ENCODE results near the gene PRKAR2B. TPM values are rescaled to one million over a fixed set of nuclear protein-coding genes. Genes with fewer than 3 reads are reported as not detected.

PRKAR2B gene
- total RNA-seq, 1 donor, result 2.7 TPM

GRCh38 chr7:107056728-107057473, 12.4 kb downstream of the PRKAR2B start:
- TF ChIP-seq CTCF (IDR thresholded peaks at IDR 0.05; ENCODE audit: insufficient read depth, low read length), result no peak
- DNase-seq (ENCODE audit: low read depth), result no peak
- H3K4me3 ChIP-seq (ENCODE audit: low read depth, low read length), result no peak overlapping the region

DNA sequence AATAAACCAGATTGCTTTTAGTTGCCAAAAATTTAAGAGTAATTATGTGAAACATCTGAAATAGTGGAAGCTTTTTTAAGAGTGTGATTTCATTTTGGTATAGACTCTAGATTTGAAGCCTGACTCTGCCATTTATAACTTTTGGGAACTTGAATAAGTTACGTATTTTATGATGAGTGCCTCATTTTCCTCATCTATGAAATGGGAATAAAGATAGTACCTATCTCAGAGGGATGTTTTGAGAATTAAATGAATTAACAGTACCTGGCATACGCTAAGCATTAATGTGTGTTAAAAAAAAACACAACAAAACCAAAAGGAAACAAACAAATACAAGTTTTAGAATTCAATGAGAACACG, 12.9 kb downstream of the PRKAR2B start:
- no peak for TF ChIP-seq CTCF (IDR thresholded peaks at IDR 0.05; ENCODE audit: insufficient read depth, low read length)
- DNase-seq (ENCODE audit: low read depth), result no peak
- no peak overlapping the region for H3K4me3 ChIP-seq (ENCODE audit: low read depth, low read length)

DNA sequence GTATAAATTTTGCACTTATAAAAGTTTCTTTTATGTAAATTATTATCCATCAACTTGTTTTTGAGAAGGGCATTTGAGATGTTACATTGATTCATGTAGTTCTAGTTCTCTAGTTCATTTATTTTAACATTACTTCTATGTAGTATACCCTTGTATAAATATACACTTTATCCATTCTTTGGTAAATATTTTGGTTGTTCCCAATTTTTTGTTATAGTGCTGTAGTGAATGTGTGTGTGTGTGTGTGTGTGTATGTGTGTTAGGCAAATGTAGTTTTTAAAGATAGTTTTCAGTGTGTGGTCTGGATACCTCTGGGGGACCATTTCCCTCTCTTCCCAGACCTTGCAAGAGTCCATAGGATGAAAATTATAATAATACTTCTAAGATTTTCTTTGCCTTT, 15.0 kb downstream of the PRKAR2B start:
- DNase-seq (ENCODE audit: low read depth), result no peak
- TF ChIP-seq CTCF (IDR thresholded peaks at IDR 0.05; ENCODE audit: insufficient read depth, low read length), result no peak
- no peak overlapping the region for H3K4me3 ChIP-seq (ENCODE audit: low read depth, low read length)

DNA sequence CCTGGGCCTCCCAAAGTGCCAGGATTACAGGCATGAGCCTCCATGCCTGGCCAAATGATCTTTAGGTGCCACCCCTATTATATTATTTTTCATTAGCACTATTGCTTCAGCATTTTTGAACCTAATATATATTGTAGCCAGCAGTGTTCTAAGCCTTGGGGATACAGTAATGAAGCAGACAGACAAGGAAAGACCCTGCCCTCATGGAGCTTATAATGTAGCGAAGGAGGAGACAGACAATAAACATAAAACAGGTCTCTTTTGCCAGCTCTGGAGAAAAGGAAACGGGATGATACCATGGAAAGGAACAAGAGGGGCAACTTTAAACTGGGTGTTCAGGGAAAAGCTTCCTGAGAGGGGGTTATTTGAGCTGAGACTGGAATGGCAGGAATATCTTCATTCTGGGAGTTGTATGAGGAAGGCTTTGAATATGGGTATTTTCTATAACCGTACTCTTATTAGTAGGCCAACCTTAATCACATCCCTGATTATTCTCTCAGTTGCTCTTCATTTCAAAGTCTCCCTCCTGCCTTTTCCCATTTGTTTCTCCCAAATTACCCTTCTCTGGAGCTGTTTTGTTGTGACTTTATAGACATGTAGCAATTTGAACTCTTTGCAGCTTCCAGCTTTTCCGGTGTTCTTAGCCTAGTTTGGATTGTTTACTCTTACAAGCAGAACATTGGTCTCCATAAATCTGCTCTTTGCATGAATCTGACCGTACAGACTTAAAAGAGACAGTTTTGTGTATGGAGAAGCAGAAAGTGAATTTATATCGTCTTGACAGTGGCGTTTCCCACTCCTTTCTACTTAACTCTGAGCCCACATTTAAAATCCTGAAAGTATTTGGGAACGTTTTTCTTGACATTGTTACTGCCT, 19.0 kb downstream of the PRKAR2B start:
- TF ChIP-seq CTCF (IDR thresholded peaks at IDR 0.05; ENCODE audit: insufficient read depth, low read length), result no peak
- H3K4me3 ChIP-seq (ENCODE audit: low read depth, low read length), result no peak overlapping the region
- no peak for DNase-seq (ENCODE audit: low read depth)

DNA sequence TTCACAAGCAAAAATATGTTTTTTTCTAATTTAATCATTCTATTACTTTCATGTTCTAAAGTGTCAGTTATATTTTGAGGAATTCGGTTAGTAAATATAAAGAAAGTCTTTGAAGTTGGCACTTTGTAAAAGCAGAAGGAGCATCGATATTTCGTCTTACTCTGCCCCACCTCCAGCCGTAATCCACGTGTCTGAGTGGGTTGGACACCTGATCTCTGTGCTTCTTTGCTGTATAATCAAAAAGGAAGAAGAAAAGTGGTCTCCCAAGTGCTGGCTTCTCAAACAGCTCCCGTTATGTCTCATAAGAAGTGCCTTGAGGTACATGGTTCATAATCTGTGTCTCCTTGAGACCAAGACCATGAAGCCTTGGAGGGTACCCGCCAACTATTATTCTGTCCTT, 19.8 kb downstream of the PRKAR2B start:
- H3K4me3 ChIP-seq (ENCODE audit: low read depth, low read length), result no peak overlapping the region
- DNase-seq (ENCODE audit: low read depth), result no peak
- no peak for TF ChIP-seq CTCF (IDR thresholded peaks at IDR 0.05; ENCODE audit: insufficient read depth, low read length)

GRCh38 chr7:107065929-107066247, 21.4 kb downstream of the PRKAR2B start:
- no peak for TF ChIP-seq CTCF (IDR thresholded peaks at IDR 0.05; ENCODE audit: insufficient read depth, low read length)
- DNase-seq (ENCODE audit: low read depth), result no peak
- H3K4me3 ChIP-seq (ENCODE audit: low read depth, low read length), result no peak overlapping the region

Measured in fibroblast of the aortic adventitia (primary cell).